ENCODE data around the gene DNAH7.
A peak's percentile ranks its signal among the peaks of the same experiment; 100 is the strongest.
"Not testable (repeated sequence)": the region's sequence is repeated elsewhere in the genome, so short reads cannot be mapped to it uniquely, and the experiment has no call there.

Gene DNAH7

DNA sequence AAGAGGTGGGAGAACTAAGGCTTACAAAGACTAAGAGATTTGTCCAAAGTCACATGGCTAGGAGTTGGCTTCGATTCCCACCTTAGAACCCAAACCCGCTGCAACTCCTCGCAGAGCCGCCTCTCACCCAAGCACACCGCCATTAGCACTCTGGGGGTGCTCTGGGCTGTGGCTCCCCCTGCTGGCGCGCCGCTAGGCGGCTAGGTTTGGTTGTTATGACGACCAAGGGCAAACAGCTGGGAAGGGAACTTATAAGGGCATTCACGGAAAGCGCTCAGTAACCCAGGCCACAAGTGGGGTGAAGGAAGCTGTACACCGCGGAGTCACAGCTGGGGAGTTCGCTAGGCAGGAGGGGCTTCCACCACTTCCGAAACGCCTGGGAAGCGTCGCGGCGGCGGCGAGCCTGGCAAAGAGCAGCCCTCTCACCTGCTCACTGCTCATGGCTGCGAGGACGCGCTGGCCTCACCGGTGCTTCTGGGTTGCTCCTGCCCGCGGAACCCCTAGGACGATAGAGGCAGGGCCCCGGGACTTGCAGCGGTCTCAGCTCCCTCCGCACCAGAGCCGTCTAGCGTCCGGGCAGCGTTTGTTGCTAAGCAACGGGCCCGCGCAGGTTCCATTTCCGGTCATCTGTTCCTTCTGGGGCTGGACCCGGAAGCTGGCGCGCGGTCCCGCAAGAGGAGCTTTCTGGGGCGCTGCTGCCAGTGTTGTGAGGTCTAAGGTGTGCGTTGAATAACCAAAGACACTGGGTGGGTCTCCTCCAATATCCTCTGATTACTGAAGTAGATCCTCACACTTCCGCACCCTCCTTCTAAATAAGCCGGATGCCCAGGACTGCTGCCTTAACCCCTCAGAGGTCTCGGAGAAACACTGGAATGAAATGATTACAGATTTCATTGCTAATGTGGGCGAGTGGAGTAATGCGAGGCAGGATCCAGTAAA lies at the start of gene DNAH7:
DNAH7 (minus strand) TSS at position 567 of the 939 bp plus-strand sequence; CDS start at position 441, 126 bp downstream.
- DNase-seq (ENCODE audit: low read depth in 2 of 2): peak; percentile 84 to 91

- DNase-seq (ENCODE audit: low read depth in 2 of 2): no peak
Measured at GRCh38 chr2:196117214-196117705, 48.6 kb upstream of the DNAH7 start.

DNA sequence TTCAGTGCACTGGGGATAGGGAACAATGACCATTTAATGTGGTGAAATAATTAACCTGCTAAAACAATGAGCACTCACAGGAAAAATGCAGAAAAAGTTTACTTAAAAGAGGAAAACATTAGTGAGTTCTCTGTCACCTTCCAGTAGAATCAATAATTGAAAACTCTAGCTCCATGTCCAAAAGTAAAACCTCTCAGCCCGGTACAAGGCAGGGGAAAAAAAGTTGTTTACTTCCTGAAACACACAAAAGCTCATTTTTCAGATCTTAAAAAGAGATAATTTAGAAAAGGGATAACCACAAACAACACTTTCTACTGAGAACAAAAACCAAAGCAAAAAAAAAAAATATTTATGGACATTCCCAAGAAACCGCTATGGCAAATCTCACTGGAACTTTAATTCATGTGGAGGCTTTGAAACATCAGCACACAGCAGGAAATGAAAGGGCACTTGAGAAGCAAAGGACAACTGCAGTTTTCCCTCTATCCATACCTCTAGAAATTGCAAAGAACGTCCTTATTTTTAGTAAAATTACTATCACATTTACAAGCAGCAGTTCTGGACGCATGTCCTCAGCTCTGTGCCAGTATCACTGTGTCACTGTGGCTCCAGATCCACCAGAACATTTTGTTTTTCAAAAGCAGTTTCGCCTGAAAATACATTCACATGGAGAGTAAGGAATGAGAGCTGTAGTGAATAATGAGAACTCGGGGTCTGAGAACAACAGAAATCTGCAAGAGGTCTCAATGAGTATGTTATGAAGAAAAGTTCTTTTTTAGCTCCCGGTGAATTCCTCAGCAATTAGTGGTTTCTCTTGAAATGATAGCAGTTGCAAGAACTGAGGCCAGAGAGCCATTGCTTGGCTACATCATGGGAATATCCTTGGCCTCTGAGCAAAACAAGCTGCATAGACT lies 44.7 kb upstream of the DNAH7 start:
- DNase-seq (ENCODE audit: low read depth in 2 of 2): no peak

DNA sequence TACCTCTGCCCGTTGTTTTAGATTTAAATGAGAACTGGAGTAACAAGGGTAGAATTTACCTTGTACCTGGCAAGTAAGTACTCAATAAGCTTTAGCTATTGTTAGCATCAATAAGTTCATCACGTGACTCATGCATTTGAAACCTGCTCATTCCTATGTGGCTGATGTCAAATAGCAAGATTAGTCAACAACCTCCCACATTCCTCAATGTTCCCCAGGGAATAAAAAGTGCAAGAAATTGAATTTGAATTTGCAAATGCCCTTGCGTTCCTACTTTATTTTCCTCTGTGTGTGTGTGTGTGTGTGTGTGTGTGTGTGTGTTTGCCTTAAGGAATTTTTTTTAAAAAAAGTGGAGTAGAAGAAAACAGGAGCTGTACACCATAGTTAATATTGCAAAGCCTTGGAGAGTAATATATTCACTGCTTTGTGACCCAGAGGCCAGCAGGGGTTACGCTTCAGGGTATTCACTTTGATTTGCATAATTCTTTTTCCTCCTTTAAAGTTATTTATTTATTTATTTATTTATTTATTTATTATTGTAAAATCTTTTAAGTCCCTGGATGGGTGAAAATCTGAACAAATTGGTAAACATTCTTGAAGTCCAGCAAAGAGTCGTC lies 43.9 kb upstream of the DNAH7 start:
- no peak for DNase-seq (ENCODE audit: low read depth in 2 of 2)

DNA sequence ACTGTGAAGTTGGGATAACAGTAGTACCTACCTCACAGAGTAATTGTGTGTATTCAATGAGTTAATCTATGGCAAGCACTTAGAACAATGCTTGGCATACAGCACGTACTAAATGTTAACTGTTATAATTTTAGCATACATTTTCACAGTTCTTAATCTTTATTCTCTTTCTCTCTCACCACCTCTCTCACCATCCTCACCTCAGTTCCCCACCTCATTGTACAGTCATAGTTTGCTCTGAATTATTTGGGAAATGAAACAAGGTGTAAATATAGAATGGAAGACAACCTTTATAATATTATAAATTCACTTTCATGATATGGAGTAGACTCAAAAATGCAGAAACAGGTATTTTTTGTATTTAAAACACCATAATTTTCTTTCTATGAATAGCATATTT lies 40.0 kb upstream of the DNAH7 start:
- no peak for DNase-seq (ENCODE audit: low read depth in 2 of 2)

- no peak for DNase-seq (ENCODE audit: low read depth in 2 of 2)
Measured at GRCh38 chr2:196105951-196106350, 37.3 kb upstream of the DNAH7 start.

DNA sequence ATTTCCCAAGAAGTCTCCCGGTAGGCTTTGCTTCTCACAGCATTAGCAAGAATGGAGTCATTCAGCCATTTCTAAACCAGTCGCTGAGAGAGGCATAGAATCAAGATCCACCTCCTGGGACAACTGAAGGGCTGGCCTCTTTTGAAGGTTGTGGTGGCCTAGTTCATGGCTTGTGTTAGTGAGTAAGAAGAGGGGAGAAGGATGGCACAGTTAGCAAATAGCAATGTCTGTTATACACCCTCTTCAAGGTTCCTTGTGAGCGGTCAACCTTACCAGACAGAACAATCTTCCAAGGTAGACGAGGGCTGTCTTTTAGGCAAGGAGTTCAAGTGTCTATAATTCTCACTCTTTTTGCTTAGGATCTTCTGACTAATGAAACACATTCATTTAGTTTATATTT lies 35.4 kb upstream of the DNAH7 start:
- no peak for DNase-seq (ENCODE audit: low read depth in 2 of 2)

DNA sequence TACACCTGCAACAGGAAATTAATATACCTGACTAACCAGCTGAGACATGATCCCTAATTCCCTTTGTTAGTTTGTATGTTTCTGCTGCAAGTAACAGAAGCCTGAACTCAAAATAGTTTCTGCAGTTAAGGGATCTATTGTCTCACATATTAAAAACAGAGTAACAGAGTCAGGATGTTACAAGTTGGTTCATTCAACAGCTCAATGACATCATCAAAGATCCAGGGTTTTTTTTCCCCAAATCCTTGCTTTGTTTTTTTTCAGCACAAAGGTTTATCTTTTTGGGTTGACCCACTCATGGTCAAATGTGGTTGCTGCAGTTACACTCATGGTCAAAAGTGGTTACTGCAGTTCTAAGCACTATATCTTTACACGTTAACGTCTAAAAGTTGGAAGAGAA lies 35.0 kb upstream of the DNAH7 start:
- DNase-seq (ENCODE audit: low read depth in 2 of 2): no peak

DNA sequence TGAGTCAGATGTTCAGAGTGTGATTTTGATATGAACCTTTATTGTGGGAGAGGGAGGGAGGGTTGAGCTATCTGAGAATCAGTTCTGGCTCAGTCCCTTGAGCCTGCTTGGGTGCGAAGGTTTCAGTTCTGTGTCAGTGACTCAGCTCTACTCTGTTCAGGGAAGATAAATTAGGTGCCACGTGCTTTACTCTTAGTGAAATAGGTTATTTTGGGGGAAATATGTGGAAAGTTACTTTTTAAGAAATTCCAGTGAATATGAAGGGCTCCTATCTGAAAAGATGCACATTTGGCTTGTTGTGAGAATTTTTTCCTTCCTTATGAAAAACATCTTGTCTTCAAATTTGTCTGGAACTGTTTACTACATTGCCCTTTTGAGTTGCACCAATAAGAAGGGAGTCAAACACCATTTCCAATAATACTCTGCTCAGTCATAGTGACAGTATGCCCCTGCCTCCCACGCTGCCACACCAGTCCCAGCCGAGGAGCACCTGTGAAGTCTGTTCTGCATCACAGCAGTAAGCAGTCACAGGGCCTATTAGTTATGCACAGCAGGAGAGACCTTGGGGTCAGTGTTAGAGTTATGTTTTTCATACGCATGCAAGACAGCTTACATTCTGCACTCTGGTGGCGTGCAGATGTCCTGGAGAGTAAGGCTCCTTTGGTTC lies 32.8 kb upstream of the DNAH7 start:
- DNase-seq (ENCODE audit: low read depth in 2 of 2): peak; percentile 22 to 40

DNA sequence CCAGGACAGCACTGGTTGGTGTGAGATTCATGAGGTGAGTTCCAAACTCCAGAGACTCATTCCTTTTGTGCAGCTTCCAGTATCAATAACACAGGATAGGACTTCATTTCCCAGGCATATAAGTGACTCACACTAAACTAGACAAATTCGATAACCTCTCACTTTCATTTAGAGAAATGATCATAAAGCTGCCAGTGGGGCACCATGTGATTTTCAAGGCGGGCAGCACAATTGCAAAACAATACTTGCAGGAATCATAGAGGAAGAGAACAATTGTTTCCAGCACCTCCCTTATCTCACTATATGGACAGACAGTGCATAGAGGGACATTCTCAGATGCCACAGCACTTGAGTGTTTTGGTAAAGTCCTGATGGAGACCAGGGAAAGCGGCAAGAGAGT lies 31.3 kb upstream of the DNAH7 start:
- no peak for DNase-seq (ENCODE audit: low read depth in 2 of 2)

GRCh38 chr2:196097864-196098660 lies 29.4 kb upstream of the DNAH7 start:
- DNase-seq (ENCODE audit: low read depth in 2 of 2): no peak

DNA sequence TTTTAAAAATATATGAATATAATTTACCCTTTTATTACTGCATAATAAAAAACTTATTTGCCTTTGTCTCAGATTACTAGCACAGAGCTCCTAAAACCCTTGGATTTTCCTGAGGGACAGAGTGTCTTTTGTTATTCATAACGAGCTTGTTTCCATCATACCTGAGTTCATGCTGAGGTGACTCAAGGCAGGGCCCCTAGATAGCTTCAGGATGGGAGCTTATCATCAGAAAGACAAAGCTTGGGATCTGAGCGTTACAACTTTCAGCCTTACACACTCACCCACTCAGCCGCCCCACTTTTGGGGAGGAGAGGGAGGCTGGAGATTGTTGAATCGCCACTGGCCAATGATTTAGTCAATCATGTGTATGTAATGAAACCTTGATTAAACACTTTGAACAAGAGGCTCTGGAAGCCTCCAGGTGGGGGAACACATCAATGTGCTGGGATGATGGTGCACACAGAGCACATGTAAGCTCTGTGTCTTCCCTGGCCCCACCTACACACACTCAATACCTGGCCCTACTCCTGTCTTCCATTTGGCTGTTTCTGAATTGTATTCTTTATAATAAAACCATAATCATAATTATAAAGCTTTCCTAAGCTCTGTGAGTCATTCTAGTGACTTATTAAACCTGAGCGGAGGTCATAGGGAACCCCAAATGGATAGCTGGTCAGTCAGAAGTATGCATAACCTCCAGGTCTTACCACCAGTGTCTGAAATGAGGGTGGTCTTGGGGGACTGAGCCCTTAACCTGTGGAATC lies 28.5 kb upstream of the DNAH7 start:
- DNase-seq (ENCODE audit: low read depth in 2 of 2): no peak

GRCh38 chr2:196096264-196096663 lies 27.6 kb upstream of the DNAH7 start:
- DNase-seq (ENCODE audit: low read depth in 2 of 2): no peak

DNA sequence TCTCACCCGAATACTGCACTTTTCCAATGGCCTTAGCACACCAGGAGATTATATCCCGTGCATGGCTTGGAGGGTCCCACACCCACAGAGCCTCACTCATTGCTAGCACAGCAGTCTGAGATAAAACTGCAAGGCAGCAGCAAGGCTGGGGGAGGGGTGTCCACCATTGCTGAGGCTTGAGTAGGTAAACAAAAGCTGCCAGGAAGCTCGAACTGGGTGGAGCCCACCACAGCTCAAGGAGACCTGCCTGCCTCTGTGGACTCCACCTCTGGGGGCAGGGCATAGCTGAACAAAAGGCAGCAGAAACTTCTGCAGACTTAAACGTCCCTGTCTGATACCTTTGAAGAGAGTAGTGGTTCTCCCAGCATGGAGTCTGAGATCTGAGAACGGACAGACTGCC lies 20.8 kb upstream of the DNAH7 start:
- not testable (repeated sequence) for DNase-seq (ENCODE audit: low read depth in 2 of 2)

- no peak for DNase-seq (ENCODE audit: low read depth in 2 of 2)
Measured at GRCh38 chr2:196088203-196088602, 19.6 kb upstream of the DNAH7 start.

DNA sequence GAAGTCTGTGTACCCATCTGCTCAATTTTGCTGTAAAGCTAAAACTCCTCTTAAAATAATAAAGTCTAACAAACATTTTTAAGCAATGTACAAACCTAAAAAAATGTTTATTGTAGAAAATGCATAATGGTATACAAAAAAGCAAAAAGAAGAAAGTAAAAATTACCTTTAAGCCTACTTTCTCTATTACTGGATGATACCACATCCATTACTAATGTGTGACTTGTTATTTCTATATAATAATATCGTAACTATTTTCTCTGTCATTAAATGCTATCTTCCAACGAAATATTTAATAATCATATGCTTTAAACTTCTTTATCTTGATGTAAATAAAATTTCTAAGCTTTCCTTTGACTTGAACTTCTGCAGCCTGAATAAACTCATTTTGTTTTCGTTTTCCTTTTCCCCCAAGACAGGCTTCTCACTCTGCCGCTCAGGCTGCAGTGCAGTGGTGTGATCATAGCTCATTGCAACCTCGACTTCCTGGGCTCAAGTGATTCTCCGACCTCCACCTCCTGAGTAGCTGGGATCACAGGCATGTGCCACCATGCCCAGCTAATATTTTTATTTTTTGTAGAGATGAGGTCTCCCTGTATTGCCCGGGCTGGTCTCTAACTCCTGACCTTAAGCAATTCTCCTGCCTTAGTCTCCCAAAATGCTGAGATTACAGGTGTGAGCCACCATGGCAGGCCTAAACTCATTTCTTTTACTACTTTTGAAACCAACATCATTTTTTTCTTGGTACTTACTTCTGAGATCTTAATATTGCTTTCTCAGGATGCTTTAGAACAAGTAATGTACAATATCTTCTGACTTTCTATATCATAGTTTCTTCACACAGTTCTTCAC lies 18.1 kb upstream of the DNAH7 start:
- DNase-seq (ENCODE audit: low read depth in 2 of 2): no peak

- DNase-seq (ENCODE audit: low read depth in 2 of 2): no peak
Measured at GRCh38 chr2:196083601-196084000, 15.0 kb upstream of the DNAH7 start.

GRCh38 chr2:196080526-196080925 lies 11.9 kb upstream of the DNAH7 start:
- no peak for DNase-seq (ENCODE audit: low read depth in 2 of 2)

GRCh38 chr2:196079052-196079451 lies 10.4 kb upstream of the DNAH7 start:
- no peak for DNase-seq (ENCODE audit: low read depth in 2 of 2)
